HG03159 (cell line): ENCODE data around the gene UBE2F.
"Not testable (repeated sequence)": the region's sequence is repeated elsewhere in the genome, so short reads cannot be mapped to it uniquely, and the experiment has no call there.

ENCODE experiments used
- ATAC-seq: cut with Tn5 transposase; IDR thresholded peaks from one replicate; pipeline ENCODE4 v1.9.1; 2021; ENCODE audit warnings: mild to moderate bottlenecking, moderate library complexity; ENCODE audit not compliant: unreplicated experiment

Gene UBE2F

DNA sequence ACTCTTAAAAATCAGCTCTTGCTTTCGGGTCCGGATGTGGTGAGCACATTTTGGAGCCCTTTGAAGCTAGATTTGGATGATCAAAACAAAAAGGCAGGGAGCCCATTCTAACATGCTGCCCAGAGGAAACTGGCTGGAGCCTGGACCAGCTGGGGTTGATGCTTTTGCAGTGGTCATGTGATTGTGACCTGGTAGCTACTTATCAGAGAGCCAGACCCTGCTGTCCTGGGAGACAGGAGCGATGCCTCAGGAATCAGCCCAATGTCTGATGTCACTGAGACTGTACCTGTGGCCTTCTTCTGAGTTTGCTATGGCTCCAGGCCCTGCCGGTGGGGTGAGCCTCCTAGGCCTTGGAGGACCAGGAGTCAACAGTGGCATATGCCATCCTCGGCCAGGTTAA lies 75.3 kb downstream of the UBE2F start:
- no peak for ATAC-seq

DNA sequence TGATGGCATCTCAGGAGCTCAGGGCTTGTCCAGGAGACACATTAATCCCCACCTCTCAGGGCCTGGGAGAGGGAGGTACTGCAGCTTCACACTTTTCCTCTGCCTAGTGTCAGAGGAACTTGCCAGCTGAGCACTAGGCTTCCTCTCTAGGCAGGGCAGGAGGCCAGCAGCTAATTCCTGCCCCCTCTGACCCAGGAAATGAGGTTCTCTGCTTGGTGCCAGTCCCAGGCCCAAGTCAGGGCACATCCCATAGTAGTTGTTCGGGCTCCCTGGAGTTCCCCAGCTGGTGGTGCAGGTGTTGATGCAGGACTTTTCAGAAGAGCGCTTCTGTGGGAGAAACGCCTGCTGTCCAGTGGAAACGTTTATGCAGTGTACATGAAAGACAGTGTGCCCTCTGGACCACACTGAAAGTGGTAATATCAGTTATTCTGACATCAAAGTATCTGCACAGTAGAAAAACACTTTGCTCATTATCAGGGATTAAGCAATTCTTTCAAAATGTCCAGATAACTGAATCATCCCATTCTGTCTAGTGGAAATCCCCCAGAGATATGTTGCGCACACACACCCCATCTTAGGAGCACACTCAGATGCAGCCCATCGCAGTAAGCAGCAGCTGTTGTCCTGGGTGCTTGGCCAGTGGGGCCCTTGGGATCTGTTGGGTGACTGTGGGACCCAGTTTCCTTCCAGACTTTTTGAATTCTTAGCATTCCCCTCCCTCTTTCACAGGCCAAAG lies 76.2 kb downstream of the UBE2F start:
- ATAC-seq: no peak

DNA sequence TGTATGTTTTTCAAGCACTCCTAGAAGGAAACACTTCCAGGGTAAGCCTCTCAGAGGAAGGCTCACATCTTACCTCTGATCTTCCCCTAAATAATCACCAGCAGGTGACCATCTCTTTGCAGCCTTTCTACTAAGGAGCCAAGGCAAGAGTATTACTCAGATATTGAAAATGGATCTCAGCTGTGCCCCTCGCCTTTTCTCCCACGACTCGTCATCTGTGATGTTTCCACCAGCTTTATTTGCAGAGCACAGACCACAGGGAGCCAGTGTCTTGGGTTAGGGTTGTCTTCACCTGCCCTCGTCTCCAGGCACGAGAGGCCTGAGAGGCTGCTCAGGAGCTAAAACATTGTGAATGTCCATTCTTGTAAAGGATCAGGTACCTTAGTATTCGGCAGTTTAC lies 77.0 kb downstream of the UBE2F start:
- no peak for ATAC-seq

DNA sequence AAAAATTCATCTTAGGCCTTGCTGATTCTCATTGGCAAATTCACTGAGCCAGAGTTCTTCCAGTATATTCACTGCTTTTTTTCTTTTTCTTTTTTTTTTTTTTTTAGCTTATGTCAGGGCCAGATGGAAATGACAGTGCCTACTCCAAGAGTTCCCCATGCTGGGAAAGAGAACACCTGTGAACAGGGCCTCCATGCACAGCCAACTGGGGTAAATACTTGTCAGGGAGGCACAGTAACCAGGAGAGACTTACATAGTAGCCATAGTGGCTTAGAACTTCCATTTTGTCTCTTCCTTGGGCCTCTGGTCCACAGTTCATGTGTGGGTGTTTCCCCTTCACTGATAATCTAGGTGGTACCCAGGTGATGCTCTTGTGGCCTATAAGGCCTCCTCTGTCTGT lies 78.8 kb downstream of the UBE2F start:
- no peak for ATAC-seq

DNA sequence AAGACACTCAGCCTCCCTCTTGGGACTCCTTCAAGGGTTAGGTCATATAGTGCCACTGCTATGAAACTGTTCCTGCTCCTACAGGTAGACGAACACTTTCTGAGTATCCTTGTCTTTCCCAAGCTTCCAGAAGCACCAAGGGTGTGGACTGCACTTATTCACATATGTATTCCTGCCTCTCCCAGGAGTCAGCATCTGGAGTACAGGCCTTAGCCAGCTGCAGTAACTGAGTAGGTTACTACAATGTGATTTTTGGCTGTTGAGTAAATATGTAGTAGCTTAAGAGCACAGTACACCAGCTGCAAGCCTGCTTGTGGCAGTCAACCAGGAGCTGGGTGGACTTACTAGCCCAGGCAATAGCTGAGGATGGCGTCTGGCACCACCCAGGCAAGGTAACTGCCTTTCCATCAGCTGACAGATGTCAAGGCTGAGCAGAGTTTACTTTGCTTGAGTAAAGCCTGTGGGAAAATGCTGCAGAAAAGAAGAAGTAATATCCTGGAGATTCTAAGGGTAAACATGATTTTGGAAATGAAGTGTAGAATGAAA lies 80.0 kb downstream of the UBE2F start:
- no peak for ATAC-seq

DNA sequence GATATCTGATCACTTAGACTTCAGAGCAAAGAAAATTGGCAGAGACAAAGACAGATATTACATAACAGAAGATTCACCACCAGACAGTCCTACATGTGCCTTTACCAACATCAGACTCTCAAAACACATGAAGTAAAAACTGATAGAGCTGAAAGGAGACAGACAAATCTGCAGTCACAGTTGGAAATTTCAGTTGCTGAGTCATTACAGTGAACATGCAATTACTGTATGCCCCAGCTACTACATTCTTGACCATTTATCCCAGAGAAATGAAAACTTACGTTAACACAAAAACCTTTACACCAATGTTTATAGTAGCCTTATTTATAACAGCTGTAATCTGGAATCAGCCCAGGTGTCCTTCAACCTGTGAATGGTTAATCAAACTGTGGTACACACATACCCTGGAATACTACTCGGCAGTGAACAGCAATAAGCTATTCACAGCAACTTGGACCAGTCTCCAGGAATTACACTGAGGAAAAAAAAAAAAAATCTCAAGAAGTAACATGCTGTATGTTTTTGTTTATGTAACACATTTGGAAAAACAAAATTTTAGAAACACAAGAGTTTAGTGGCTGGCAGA lies 86.5 kb downstream of the UBE2F start:
- no peak for ATAC-seq

DNA sequence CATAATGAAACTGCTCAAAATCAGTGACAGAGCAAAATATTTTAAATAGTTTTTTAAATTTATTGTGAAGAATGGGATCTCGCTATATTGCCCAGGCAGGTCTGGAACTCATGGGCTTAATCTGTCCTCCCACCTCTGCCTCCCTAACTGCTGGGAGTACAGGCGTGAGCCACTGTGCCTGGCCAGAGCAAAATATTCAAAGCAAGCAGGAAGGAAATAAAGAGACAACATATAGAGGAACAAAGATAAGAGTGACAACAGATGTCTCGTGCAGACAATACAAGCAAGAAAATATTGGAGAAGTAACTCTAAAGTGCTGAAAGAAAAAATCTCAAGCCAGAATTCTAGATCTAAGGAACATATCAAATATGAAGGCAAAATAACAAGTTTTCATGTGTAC lies 89.0 kb downstream of the UBE2F start:
- no peak for ATAC-seq

DNA sequence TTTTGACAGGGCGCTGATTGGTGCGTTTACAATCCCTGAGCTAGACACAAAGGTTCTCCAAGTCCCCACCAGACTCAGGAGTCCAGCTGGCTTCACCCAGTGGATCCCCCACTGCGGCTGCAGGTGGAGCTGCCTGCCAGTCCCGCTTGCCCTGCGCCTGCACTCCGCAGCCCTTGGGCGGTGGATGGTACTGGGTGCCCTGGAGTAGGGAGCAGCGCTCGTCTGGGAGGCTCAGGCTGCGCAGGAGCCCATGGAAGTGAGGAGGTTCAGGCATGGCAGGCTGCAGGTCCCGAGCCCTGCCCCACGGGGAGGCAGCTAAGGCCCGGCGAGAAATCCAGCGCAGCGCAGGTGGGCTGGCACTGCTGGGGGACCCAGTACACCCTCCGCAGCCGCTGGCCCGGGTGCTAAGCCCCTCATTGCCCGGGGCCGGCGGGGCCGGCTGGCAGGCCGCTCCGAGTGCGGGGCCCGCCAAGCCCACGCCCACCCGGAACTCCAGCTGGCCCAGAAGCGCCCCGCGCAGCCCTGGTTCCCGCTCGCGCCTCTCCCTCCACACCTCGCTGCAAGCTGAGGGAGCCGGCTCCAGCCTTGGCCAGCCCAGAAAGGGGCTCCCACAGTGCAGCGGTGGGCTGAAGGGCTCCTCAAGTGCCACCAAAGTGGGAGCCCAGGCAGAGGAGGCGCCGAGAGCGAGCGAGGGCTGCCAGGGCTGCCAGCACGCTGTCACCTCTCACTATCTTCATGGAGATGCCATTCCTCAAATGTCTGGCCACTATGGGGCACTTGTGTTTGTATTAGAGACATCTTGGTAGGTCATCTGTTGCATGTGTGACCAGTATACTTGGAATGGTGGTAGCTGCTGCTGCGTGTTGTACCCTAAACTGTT lies 91.1 kb downstream of the UBE2F start:
- not testable (repeated sequence) for ATAC-seq

DNA sequence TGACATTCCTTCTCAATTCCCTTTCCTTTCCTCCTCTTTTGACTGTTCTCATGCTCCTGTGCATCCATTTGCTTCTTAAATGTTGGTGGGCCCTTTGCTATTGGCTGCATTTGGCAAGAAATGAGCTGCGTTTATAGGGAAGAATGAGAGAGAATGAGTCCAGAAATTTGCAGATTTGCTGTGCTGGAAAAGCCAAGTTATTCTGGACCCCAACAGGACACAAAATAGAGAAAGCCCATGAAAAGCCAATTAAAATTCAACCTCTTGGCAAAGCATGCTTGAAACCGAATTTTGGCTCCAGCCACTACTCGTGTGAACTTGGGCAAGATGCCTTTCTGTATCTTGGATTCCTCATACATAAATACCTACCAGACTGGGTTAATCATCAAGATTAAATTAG lies 92.7 kb downstream of the UBE2F start:
- no peak for ATAC-seq

DNA sequence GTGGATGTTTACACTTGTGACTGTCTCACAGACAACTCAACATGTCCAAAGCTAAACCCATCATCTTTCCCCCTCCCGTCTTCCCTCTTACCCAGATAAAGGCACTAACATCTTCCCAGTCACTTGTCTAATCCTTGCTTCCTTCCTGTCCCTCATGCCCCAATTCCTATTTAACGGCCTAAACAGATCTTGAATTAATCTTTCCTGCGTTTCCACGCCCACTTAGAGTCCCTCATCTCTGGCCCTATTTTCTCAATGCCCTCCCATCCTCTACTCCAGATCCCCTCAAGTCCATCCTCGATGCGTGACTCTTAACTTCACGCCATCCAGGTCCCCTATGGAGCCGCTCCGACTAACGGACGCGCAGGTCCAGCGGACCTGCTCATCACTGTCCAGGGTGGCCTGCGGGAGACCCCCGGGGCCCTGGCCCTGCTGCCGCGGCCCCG lies 93.3 kb downstream of the UBE2F start:
- ATAC-seq: no peak

DNA sequence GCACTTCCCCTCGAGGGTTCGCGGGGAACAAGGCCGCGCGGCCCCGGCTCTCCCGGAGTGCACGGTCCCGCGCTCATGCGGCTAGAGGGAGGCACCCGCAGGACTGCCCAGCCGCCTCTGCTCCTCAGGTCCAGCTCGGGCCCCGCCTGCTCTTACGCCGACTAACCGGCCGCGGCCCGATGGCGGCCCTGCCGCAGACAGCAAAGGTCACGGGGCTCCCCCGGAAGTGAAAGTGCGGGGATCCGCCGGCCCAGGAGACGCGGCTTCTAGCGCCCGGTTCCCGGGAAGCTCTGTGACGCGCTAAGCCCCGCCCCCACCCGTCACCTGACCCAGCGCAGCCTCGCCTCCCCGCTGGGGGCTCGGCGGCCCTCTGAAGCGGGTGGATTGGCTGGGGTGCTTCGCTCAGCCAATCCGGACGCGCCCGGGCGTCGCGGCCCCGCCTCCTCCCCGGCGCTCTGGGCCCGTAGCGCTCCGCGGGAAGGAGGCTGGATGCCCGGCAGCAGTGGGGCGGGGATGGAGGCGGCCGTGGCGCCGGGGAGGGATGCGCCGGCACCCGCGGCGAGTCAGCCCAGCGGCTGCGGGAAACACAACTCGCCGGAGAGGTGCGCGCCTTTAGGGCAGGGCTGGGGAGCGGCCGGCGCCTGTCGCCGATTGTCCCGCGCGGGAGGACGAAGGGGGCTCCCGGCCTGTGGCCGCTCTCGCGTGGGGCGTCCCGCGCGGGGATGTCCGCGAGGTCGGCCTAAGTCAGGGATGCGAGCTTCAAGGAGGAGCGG lies 93.9 kb downstream of the UBE2F start, which contains the start of gene SCLY:
Gene SCLY (plus strand): TSS at position 460 of the 773 bp plus-strand sequence. CDS start 54 bp downstream, at position 514.
- peak; percentile 96 for ATAC-seq

DNA sequence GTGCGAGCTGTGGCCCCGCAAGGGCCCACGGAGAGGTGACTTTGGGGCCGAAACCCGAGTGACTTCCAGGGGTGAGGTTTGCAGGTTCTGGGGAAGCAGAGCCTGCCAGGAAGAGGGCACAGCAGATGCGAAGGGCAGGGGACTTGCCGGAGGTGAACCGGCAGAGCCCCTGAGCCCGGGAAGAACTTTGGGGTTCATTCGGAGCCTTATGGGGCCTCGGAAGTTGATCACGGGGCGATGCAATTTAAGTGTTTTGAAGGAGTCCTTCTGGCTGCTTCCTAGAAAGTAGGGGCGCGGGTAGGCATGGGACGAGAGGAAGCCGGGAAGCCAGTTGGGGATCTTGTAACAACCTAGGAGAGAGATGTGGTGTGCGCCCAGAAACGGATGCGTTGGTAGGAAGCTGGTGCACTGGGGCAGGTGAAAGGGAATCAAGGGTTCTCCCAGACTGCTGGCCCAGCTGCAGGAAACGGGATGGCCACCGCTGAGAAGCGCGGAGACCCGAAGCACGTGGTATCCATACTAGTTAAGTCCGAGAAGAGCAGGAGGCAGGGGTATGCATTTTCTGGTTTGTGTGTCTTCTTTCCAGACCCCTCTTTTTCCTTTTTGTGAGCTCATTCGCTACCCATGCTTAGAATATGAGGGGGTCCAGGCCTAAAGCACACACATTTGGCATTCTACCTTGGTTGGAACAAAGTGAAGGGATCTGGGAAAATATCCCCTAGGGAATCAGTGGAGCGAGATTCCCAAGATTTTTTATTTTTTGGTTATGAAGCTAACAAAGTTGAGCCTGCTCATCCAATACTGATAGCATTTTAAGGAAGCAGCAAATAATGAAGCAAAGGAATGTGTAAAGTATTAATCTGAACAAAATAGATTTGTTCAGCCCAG lies 94.7 kb downstream of the UBE2F start:
- ATAC-seq: peak; percentile 25

DNA sequence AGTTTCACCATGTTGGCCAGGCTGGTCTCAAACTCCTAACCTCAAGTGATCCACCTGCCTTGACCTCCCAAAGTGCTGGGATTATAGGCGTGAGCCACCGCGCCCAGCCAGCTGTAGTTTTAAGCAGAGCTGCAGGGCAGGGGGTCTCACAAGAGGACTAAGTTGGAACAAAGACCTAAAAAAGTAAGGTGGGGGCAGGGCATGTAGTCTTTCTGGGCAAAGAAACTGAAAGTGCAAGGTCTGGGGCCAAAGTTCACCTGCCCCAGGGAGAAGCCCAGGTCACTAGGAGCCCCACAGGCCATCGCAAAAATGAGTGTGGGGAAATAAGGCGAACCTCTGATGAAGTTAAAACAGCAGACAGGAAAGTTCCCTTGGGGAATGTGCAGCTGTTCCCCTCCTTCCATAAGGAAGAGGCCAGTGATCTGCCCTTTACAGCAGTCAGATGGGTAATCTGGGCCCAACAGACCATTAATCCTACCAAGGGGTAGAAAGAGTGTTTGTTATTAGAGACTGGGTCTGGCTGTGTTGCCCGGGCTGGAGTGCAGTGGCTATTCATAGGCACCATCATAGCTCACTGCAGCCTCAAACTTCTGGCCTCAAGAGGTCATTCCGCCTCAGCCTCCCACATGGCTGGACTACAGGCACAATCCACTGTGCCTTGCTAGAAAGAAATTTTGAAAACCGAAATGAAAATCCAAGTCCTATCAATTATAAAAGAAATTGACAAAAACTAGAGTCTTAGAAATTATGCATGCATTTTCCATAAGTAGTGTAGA lies 96.8 kb downstream of the UBE2F start:
- ATAC-seq: no peak

DNA sequence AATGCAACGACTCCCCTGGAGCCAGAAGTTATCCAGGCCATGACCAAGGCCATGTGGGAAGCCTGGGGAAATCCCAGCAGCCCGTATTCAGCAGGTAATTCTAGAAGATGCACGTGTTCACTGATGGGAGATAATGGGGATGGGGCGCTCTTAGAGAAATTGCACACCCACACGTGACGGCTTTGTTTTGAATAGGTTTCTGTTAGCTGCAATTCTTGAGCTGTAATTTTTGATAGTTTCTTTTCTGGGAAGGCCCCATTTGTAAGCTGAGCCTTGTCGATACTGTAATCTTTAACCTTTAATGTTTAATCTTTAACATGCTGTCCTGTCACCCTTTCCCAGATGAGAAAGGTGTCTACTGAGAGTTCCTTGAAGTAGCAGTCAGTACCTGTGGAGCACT lies 97.6 kb downstream of the UBE2F start:
- no peak for ATAC-seq

DNA sequence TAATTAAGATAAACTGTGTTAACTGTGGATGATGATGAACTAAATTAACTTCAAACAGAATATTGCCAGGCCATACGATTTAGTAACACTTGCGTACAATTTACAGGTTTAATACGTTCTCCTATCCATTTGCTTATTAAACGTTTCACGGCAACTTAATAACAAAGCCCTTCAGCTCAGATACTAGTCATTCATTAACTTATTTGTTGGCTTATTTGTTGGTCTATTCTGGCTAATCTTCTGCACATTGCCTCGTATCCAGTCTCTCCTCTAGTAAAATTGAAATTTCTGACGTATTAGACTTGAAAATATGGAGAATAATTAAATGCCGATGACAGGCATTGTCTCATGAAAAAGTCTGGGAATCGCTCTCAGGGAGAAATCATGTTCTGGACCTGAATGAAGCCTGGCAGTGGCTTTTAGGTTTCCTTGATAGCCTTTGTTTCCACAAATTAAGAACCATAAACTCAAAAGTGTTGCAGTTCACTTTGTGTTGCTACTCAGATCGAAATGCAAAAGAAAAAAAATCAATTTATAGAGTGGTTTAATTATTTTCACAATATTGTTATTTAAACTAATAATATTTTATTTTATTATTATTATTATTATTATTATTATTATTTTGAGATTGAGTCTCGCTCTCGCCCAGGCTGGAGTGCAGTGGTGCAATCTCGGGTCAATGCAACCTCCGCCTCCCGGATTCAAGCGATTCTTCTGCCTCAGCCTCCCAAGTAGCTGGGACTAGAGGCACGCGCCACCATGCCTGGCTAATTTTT lies 98.4 kb downstream of the UBE2F start:
- ATAC-seq: no peak

DNA sequence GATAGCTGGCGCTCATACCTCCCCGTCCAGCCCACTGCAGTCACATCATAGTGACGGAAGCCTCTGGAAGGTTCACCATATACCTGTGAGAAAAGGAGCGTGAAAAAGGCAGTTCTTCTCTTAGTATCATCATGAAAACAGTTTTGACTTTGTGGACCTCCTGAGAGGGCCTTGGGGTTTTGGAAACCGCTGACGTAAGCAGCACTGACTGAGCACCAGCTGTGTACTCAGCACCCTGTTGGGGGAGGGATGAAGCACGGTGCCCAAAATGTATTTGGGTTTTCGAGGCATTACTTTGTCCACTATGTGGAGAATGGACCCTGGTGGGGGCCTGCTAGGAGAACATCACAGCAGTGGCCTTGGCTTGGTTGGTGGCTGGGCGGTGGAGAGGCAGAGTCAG lies 99.4 kb downstream of the UBE2F start:
- ATAC-seq: no peak

DNA sequence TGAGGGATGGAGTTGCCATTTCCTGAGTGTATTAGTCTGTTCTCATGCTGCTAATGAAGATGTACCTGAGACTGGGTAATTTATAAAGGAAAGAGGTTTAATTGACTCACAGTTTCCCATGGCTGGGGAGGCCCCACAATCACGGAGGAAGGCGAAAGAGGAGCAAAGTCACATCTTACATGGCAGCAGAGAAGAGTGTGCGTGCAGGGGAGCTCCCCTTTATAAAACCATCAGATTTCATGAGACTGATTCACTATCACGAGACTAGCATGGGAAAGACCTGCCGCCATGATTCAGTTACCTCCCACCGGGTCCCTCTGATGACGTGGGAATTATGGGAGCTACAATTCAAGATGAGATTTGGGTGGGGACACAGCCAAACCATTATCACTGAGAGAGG lies 99.9 kb downstream of the UBE2F start:
- not testable (repeated sequence) for ATAC-seq

DNA sequence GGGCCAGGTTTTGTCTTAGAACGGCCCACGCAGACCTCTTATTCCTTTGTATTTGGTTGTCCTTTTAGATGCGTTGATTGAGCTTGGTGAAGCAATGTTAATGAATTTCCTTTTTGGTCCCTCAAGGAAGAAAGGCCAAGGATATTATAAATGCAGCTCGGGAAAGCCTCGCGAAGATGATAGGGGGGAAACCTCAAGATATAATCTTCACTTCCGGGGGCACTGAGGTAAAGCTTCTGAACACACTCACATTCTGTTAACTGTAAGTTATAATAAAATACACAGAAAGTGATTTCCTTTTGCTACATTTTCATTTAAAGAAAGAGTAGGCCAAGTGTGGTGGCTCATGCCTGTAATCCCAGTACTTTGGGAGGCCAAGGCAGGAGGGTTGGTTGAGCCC lies 101.1 kb downstream of the UBE2F start:
- no peak for ATAC-seq
